T-helper 2 cell treated with Interferon-gamma antibody and Interleukin-4, amounts not matched to agents 100 ng/mL and 5 ng/mL, for 36 hours (primary cell): ENCODE measurements around the gene FGFR3. TPM values are rescaled to one million over a fixed set of nuclear protein-coding genes. Genes with fewer than 3 reads are reported as not detected.

Source experiments
- intact Hi-C: fragments of 100-400 bp; cut with micrococcal nuclease; formaldehyde crosslinking; loops from one replicate; pipeline ENCODE4 v1.15.1; 2023
- total RNA-seq: library from RNA; stranded (reverse); gene quantifications from 2 replicates; pipeline ENCODE4 v1.2.3, GENCODE V29; 2022

FGFR3 gene
- total RNA-seq, 1 donor from 2014 or later, result 0.91 TPM

GRCh38 chr4:1786544-1787362 is 6.3 kb upstream of the FGFR3 start:
- intact Hi-C loops, result no loop called here

GRCh38 chr4:1787411-1788077 is 5.5 kb upstream of the FGFR3 start:
- intact Hi-C loops, result no loop called here

- intact Hi-C loops, result no loop called here
Measured at GRCh38 chr4:1788254-1788973, 4.7 kb upstream of the FGFR3 start.

GRCh38 chr4:1789552-1789951 is 3.5 kb upstream of the FGFR3 start:
- intact Hi-C loops, result no loop called here

DNA sequence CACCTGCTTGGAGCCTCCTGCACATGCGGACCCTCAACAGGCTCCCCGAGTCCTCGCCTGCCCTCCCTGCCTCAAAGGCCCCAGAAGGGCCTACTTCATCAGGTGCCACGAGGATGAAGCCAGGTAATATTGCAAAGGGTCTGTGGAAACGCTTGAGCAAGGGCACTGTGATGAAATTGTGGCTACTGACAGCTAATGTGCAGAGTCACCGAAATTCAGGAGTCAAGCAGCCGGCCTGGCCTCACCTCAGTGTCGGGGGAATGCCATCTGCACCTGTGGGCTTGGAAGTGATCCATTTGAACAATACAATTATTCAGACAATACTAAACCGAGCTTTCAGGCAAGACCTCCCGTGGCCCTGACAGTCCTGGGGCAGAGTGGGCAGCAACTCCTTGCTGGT is 3.1 kb upstream of the FGFR3 start:
- intact Hi-C loops, result loop anchor here (10.0 kb wide), 1 partner anchor 1285 kb away; the partner anchor contains the start of genes HTT and HTT-AS

- intact Hi-C loops, result loop anchor here (10.0 kb wide), 1 partner anchor 1283 kb away; the partner anchor contains the start of genes HTT and HTT-AS
Measured at GRCh38 chr4:1792158-1792831, 798 bp upstream of the FGFR3 start.

DNA sequence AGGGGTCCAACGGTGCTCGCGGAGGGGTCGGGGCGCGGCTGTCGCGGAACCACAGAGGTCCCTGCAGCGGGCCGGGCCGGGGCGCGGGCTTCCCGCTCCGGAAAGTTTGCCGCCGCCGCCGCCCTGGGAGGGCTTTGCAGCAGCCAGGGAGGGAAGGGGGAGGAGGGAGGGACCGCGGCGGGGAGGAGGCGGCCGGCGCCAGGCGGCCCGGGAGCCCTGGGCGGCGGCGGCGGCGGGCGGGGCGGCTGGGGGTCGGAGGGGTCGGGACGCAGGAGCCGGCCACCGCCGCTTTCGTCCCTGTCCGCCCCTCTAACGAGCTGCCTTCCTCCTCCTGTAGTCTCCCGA is 375 bp downstream of the FGFR3 start:
- intact Hi-C loops, result loop anchor here (10.0 kb wide), 1 partner anchor 1281 kb away; the partner anchor contains the start of genes HTT and HTT-AS

GRCh38 chr4:1793940-1794808 is 1.1 kb downstream of the FGFR3 start:
- intact Hi-C loops, result loop anchor here (10.0 kb wide), 1 partner anchor 1281 kb away; the partner anchor contains the start of genes HTT and HTT-AS

DNA sequence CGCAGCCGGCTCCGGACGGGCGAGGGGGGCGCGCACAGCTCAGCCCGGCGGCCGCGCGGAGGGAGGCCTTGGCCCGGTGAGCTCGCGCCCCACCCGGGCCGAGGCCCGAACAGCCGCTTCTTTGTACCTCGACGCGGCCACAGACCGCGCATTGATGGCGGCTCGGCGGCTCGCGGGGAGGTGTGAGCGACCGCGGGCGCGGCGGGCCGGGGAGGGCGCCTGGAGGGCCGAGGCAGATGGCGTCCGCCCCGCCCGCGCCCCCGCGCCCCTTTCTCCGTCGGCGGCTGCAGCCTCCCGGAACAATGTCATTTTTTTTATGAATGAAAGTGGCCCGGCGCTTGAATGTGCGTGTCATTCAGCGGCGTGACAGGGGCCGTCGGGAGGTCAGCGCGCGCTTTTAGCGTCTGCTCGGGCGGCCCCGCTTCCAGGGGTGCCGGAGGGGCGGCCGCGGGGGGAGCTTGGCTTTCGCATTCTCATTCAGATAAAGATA is 1.8 kb downstream of the FGFR3 start:
- intact Hi-C loops, result loop anchor here (10.0 kb wide), 1 partner anchor 1280 kb away; the partner anchor contains the start of genes HTT and HTT-AS

- intact Hi-C loops, result loop anchor here (10.0 kb wide), 1 partner anchor 1279 kb away; the partner anchor contains the start of genes HTT and HTT-AS
Measured at GRCh38 chr4:1795299-1796195, 2.5 kb downstream of the FGFR3 start.

GRCh38 chr4:1796486-1797204 is 3.6 kb downstream of the FGFR3 start:
- intact Hi-C loops, result loop anchor here (10.0 kb wide), 1 partner anchor 1278 kb away; the partner anchor contains the start of genes HTT and HTT-AS

- intact Hi-C loops, result loop anchor here (10.0 kb wide), 1 partner anchor 1277 kb away; the partner anchor contains the start of genes HTT and HTT-AS
Measured at GRCh38 chr4:1797298-1797860, 4.3 kb downstream of the FGFR3 start.

- intact Hi-C loops, result loop anchor here (10.0 kb wide), 1 partner anchor 1277 kb away; the partner anchor contains the start of genes HTT and HTT-AS
Measured at GRCh38 chr4:1797861-1798579, 4.9 kb downstream of the FGFR3 start.

- intact Hi-C loops, result loop anchor here (10.0 kb wide), 1 partner anchor 1276 kb away; the partner anchor contains the start of genes HTT and HTT-AS
Measured at GRCh38 chr4:1798580-1799386, 5.7 kb downstream of the FGFR3 start.
